H1 (cell line): ENCODE data around the gene S100A14. TPM values are rescaled to one million over a fixed set of nuclear protein-coding genes. Genes with fewer than 3 reads are reported as not detected.
A peak's percentile ranks its signal among the peaks of the same experiment; 100 is the strongest.

Experiments
- TBP ChIP-seq: IDR thresholded peaks from 2 replicates; pipeline ENCODE4 v1.6.1; 2011; ENCODE audit warnings: low read depth, low read length, improper control_type of control experiment
- polyA plus RNA-seq, 7 experiments: library from polyadenylated mRNA; depleted of rRNA in 3 of 7; stranded (reverse) in 5 of 7; unstranded in 2 of 7; fragments of >200 nt in 5 of 7; fragments of 200-250 nt in 2 of 7; gene quantifications; 1 replicate in 5 of 7; 2 replicates in 1 of 7; 4 replicates in 1 of 7; pipeline versions ENCODE4 v1.2.1 to v1.2.3, GENCODE V29; 2011 to 2013; ENCODE audit warnings: missing spikeins in 2 of 7, mixed read lengths in 2 of 7
- total RNA-seq: library from RNA; stranded (reverse); fragmentation: NEBNext Ultra II Directional; extraction: Animal tissue kit (Norgen Biotek cat#: 25700); gene quantifications from 2 replicates; pipeline ENCODE4 v1.2.1, GENCODE V29; 2021
- TF ChIP-seq, protein P1 (sequence below), 3 experiments: IDR thresholded peaks; 1 replicate in 2 of 3; 2 replicates in 1 of 3; pipeline versions ENCODE4 v1.5.1 to v1.6.1; 2011; ENCODE audit warnings: low read length in 3 of 3, mild to moderate bottlenecking in 3 of 3, inconsistent platforms in 2 of 3, low read depth in 1 of 3, moderate library complexity in 1 of 3; ENCODE audit not compliant: insufficient read depth in 1 of 3; ENCODE audit errors: control extremely low read depth in 1 of 3

Gene S100A14
- total and polyA plus RNA-seq, 2 of the 8 experiments (the other 6 are each of a cell fraction or from before 2014, with no cell fraction given): 1.4 to 5.3 TPM

DNA sequence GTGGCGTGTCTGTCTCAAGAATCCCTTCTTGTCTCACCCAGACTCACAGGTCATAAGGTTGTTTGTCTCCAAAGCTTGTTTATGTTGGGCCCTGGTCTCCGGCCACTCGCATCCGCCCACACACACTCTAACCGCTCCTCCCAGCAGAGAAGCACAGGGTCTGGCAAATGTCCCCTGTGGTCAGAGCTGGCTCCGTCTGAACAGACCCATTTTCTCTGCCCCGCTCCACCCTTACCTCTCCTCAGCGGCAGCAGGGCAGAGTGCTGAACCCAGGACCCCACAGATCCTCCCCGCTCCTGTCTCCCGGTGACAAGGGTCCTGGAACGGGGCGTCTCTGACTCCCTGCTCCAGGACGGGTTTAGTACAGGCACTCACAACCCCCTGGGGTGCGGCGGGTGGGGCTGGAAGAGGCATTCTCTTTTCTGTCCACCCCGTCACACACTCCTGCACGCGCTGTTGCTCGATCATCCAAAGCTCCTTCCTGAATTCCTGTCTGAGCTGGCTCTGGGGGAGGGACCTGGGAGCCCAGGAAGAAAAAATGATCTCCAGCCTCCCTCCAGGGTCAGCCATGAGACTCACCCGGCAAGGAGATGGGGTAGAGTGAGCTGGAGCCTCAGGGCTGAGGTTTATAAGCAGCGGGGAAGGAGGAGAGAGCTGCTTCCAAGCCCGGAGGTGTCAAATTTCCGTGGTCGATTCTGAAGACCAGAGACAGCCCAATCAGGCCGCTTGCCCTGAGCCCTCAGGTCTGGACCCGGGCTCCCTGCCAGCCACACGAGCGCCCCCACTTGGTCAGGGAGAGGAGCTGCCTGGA is 11.0 kb upstream of the S100A14 start, which contains the start of gene S100A13 (continued):
- peak; percentile 97 for TF ChIP-seq TBP
- TF ChIP-seq, protein P1, sequence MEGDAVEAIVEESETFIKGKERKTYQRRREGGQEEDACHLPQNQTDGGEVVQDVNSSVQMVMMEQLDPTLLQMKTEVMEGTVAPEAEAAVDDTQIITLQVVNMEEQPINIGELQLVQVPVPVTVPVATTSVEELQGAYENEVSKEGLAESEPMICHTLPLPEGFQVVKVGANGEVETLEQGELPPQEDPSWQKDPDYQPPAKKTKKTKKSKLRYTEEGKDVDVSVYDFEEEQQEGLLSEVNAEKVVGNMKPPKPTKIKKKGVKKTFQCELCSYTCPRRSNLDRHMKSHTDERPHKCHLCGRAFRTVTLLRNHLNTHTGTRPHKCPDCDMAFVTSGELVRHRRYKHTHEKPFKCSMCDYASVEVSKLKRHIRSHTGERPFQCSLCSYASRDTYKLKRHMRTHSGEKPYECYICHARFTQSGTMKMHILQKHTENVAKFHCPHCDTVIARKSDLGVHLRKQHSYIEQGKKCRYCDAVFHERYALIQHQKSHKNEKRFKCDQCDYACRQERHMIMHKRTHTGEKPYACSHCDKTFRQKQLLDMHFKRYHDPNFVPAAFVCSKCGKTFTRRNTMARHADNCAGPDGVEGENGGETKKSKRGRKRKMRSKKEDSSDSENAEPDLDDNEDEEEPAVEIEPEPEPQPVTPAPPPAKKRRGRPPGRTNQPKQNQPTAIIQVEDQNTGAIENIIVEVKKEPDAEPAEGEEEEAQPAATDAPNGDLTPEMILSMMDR (IDR thresholded peaks at IDR 0.05; ENCODE audit: control extremely low read depth in 1 of 3, insufficient read depth in 1 of 3, low read depth in 1 of 3, low read length in 3 of 3): peak; percentile 86 to 94 (median 90)
